Activated CD4-positive, alpha-beta T cell treated with anti-CD3 and anti-CD28 coated beads for 4 hours (primary cell): ENCODE results near the gene TMEM37.

Source experiments
- DNase-seq, 2 donors: peaks; one replicate each; pipeline ENCODE4 v3.0.0-alpha.2; 2020

TMEM37 gene

GRCh38 chr2:119434664-119435063, 3.0 kb downstream of the TMEM37 start:
- no peak for DNase-seq

GRCh38 chr2:119435081-119435952, 3.7 kb downstream of the TMEM37 start:
- no peak for DNase-seq

GRCh38 chr2:119435953-119436297, 4.3 kb downstream of the TMEM37 start:
- no peak for DNase-seq

GRCh38 chr2:119436993-119437772, 5.5 kb downstream of the TMEM37 start:
- no peak for DNase-seq

GRCh38 chr2:119438128-119438656, 6.5 kb downstream of the TMEM37 start:
- no peak for DNase-seq

GRCh38 chr2:119438726-119439284, 7.2 kb downstream of the TMEM37 start:
- DNase-seq = no peak

GRCh38 chr2:119439574-119440500, 8.2 kb downstream of the TMEM37 start:
- no peak for DNase-seq

- no peak for DNase-seq
Observed at GRCh38 chr2:119440501-119440870, 8.8 kb downstream of the TMEM37 start.

GRCh38 chr2:119440873-119441272, 9.2 kb downstream of the TMEM37 start:
- no peak for DNase-seq

- no peak for DNase-seq
Observed at GRCh38 chr2:119441376-119442225, 9.9 kb downstream of the TMEM37 start.

GRCh38 chr2:119442226-119442619, 10.6 kb downstream of the TMEM37 start:
- DNase-seq = no peak

- no peak for DNase-seq
Observed at GRCh38 chr2:119442850-119443249, 11.2 kb downstream of the TMEM37 start.

GRCh38 chr2:119446037-119446436, 14.4 kb downstream of the TMEM37 start:
- no peak for DNase-seq

- no peak for DNase-seq
Observed at GRCh38 chr2:119448427-119449141, 16.9 kb downstream of the TMEM37 start.

- no peak for DNase-seq
Observed at GRCh38 chr2:119449521-119449920, 17.9 kb downstream of the TMEM37 start.

- DNase-seq = no peak
Observed at GRCh38 chr2:119451336-119452050, 19.8 kb downstream of the TMEM37 start.

- DNase-seq = no peak
Observed at GRCh38 chr2:119453972-119454593, 22.4 kb downstream of the TMEM37 start.

GRCh38 chr2:119455066-119455718, 23.5 kb downstream of the TMEM37 start:
- DNase-seq = no peak

GRCh38 chr2:119460076-119460475, 28.4 kb downstream of the TMEM37 start:
- no peak for DNase-seq
